Ovary (tissue), 3 donors: ENCODE measurements around the gene SH3RF1.

Source experiments
- CTCF ChIP-seq, 3 donors: fragments of 450-650 bp in 2 of 3; fragments of 200-600 bp in 1 of 3; IDR thresholded peaks; one replicate each; pipeline versions ENCODE4 v1.5.1 to v1.8.0; 2016 to 2022; ENCODE audit warnings: antibody characterized with exemption in 3 of 3, mild to moderate bottlenecking in 1 of 3
- POLR2A ChIP-seq: fragments of 450-650 bp; IDR thresholded peaks from one replicate; pipeline ENCODE4 v1.6.1; 2017; ENCODE audit warnings: antibody characterized with exemption, mild to moderate bottlenecking, moderate library complexity
- donor health status: DM: no; HTN: no; CAD: no.

GRCh38 chr4:169079942-169080827 is 190.6 kb downstream of the SH3RF1 start:
- no peak for TF ChIP-seq POLR2A
- TF ChIP-seq CTCF (IDR thresholded peaks at IDR 0.05): no peak
